Bone marrow (tissue), 2 donors: Measurements from ENCODE around the gene B4GALT3.
A peak's percentile ranks its signal among the peaks of the same experiment; 100 is the strongest.

ENCODE experiments used
- DNase-seq, 2 donors: peaks; one replicate each; lab custom pipeline; 2025; lab: John Stamatoyannopoulos, UW

B4GALT3 gene

GRCh38 chr1:161206411-161207140, 29.3 kb upstream of the B4GALT3 start:
- DNase-seq = no peak

GRCh38 chr1:161201836-161202712, 24.8 kb upstream of the B4GALT3 start, which contains the start of gene NDUFS2:
Gene NDUFS2 (plus strand): TSS chr1:161202367. CDS start chr1:161202386, 19 bp downstream.
- DNase-seq = peak; percentile 77 to 94

GRCh38 chr1:161200992-161201835, 23.9 kb upstream of the B4GALT3 start:
- peak in 1 of 2 donors; percentile 43 for DNase-seq

GRCh38 chr1:161200421-161200991, 23.2 kb upstream of the B4GALT3 start:
- DNase-seq = no peak

- no peak for DNase-seq
Measured at GRCh38 chr1:161199506-161200139, 22.3 kb upstream of the B4GALT3 start.

GRCh38 chr1:161198897-161199431, 21.7 kb upstream of the B4GALT3 start, which contains the start of gene ADAMTS4:
Gene ADAMTS4 (minus strand): TSS chr1:161199054. CDS start chr1:161198627, 427 bp downstream.
- no peak for DNase-seq

GRCh38 chr1:161198194-161198896, 21.0 kb upstream of the B4GALT3 start:
- DNase-seq = no peak

- no peak for DNase-seq
Measured at GRCh38 chr1:161197560-161198193, 20.4 kb upstream of the B4GALT3 start.

GRCh38 chr1:161196521-161197451, 19.5 kb upstream of the B4GALT3 start:
- no peak for DNase-seq

GRCh38 chr1:161196111-161196510, 18.8 kb upstream of the B4GALT3 start:
- no peak for DNase-seq

GRCh38 chr1:161195171-161195570, 17.9 kb upstream of the B4GALT3 start:
- peak in 1 of 2 donors; percentile 10 for DNase-seq

GRCh38 chr1:161193561-161194235, 16.4 kb upstream of the B4GALT3 start:
- no peak for DNase-seq

GRCh38 chr1:161192476-161193465, 15.5 kb upstream of the B4GALT3 start:
- peak; percentile 22 to 77 for DNase-seq

GRCh38 chr1:161191971-161192370, 14.7 kb upstream of the B4GALT3 start:
- DNase-seq = no peak

GRCh38 chr1:161190962-161191521, 13.7 kb upstream of the B4GALT3 start:
- DNase-seq = no peak

- DNase-seq = no peak
Measured at GRCh38 chr1:161189036-161189435, 11.7 kb upstream of the B4GALT3 start.
